GM12878 (cell line): ENCODE data around the gene CELSR3.

Experiments used
- SIN3A ChIP-seq: IDR thresholded peaks from 2 replicates; pipeline ENCODE4 v1.6.1; 2012; ENCODE audit warnings: low read depth, low read length, improper control_type of control experiment
- SMARCA5 ChIP-seq: fragments of 450-650 bp; IDR thresholded peaks from 2 replicates; pipeline ENCODE4 v1.6.1; 2017; ENCODE audit warnings: mild to moderate bottlenecking
- ZNF207 ChIP-seq: fragments of 450-650 bp; IDR thresholded peaks from 2 replicates; pipeline ENCODE4 v1.6.1; 2014; ENCODE audit warnings: antibody characterized with exemption, mild to moderate bottlenecking, borderline replicate concordance
- TF ChIP-seq, protein P1 (sequence below): fragments of 450-650 bp; IDR thresholded peaks from 2 replicates; pipeline ENCODE4 v1.6.1; 2018; ENCODE audit warnings: mild to moderate bottlenecking, low read depth, moderate library complexity; ENCODE audit not compliant: partially characterized antibody

DNA sequence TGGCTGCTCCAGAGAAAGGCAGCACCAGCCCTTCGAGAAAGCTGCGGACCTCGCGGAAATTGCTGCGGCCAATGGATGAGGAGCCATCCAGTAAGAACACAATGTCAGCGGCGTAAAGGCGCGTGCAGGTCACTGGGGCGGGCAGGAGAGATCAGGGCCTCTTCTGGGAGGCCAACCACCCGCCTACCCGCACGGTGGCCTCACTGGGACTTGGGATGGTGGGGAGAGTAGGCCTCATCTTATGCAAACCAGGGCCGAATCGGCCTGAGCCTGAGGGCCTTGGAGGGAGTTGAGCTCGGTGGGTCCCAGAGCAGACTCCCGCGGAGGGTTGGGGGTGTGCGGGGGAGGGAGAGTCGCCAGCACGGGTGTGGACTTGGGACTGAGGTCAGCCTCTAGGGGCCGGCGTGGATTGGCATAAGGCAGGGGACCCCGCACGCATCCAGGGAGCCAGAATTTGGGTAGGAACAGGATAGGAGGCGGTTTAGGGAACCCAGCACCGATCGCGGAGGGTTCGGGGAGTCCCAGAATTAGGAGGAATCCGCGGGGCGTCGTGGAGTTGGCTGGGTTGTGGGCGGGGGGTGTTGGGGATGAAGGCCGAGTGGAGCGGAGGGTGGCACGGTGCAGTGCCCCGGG, 68.2 kb downstream of the CELSR3 start:
- TF ChIP-seq, protein P1, sequence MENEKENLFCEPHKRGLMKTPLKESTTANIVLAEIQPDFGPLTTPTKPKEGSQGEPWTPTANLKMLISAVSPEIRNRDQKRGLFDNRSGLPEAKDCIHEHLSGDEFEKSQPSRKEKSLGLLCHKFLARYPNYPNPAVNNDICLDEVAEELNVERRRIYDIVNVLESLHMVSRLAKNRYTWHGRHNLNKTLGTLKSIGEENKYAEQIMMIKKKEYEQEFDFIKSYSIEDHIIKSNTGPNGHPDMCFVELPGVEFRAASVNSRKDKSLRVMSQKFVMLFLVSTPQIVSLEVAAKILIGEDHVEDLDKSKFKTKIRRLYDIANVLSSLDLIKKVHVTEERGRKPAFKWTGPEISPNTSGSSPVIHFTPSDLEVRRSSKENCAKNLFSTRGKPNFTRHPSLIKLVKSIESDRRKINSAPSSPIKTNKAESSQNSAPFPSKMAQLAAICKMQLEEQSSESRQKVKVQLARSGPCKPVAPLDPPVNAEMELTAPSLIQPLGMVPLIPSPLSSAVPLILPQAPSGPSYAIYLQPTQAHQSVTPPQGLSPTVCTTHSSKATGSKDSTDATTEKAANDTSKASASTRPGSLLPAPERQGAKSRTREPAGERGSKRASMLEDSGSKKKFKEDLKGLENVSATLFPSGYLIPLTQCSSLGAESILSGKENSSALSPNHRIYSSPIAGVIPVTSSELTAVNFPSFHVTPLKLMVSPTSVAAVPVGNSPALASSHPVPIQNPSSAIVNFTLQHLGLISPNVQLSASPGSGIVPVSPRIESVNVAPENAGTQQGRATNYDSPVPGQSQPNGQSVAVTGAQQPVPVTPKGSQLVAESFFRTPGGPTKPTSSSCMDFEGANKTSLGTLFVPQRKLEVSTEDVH = no peak
- no peak for TF ChIP-seq ZNF207
- no peak for TF ChIP-seq SIN3A
- TF ChIP-seq SMARCA5 = no peak
